C4-2B (cell line): ENCODE data around the gene IFNG.
"Not testable (repeated sequence)": the region's sequence is repeated elsewhere in the genome, so short reads cannot be mapped to it uniquely, and the experiment has no call there.

Experiments used
- H3K27ac ChIP-seq: fragments of 450-650 bp; 2 replicates; pipeline ENCODE4 v1.5.1; 2017
- CTCF ChIP-seq: fragments of 450-650 bp; conservative IDR thresholded peaks from 2 replicates; pipeline ENCODE4 v1.5.1; 2017; ENCODE audit warnings: mild to moderate bottlenecking
- ZFX ChIP-seq: fragments of 450-650 bp; IDR thresholded peaks from 2 replicates; pipeline ENCODE4 v1.6.1; 2017

IFNG gene

GRCh38 chr12:68177562-68177961, 18.0 kb upstream of the IFNG start:
- H3K27ac ChIP-seq, result no peak overlapping the region
- TF ChIP-seq ZFX, result no peak
- TF ChIP-seq CTCF, result no peak

GRCh38 chr12:68176257-68176656, 16.7 kb upstream of the IFNG start:
- H3K27ac ChIP-seq, result no peak overlapping the region

GRCh38 chr12:68175557-68176061, 16.1 kb upstream of the IFNG start:
- TF ChIP-seq CTCF (no peak), ZFX (no peak)
- no peak overlapping the region for H3K27ac ChIP-seq

More at GRCh38 chr12:68176257-68176656, 16.7 kb upstream of the IFNG start:
- TF ChIP-seq ZFX, result no peak
- TF ChIP-seq CTCF, result no peak

- H3K27ac ChIP-seq, result not testable (repeated sequence)
Measured at GRCh38 chr12:68174761-68175160, 15.2 kb upstream of the IFNG start.

- no peak for TF ChIP-seq ZFX
- TF ChIP-seq CTCF, result no peak
- H3K27ac ChIP-seq, result no peak overlapping the region
Measured at GRCh38 chr12:68173792-68174191, 14.3 kb upstream of the IFNG start.

- TF ChIP-seq ZFX (no peak), CTCF (no peak)
- H3K27ac ChIP-seq, result no peak overlapping the region
Measured at GRCh38 chr12:68170726-68171125, 11.2 kb upstream of the IFNG start.

GRCh38 chr12:68169213-68169889, 9.8 kb upstream of the IFNG start:
- TF ChIP-seq CTCF (no peak), ZFX (no peak)

GRCh38 chr12:68166317-68166831, 6.8 kb upstream of the IFNG start:
- TF ChIP-seq ZFX (no peak), CTCF (no peak)
- no peak overlapping the region for H3K27ac ChIP-seq

More at GRCh38 chr12:68169213-68169889, 9.8 kb upstream of the IFNG start:
- no peak overlapping the region for H3K27ac ChIP-seq
